Liver (tissue), 9 donors: ENCODE measurements around the gene MYO18B. TPM values are rescaled to one million over a fixed set of nuclear protein-coding genes. Genes with fewer than 3 reads are reported as not detected.

Experiments used
- DNase-seq: peaks from one replicate; pipeline ENCODE4 v3.0.0-alpha.2; 2017; ENCODE audit warnings: low spot score
- H3K27ac ChIP-seq, 2 donors: one replicate each; pipeline ENCODE4 v1.7.0; 2013; ENCODE audit warnings: inconsistent platforms in 2 of 2, low read length in 2 of 2, control low read depth in 1 of 2, low read depth in 1 of 2, mild to moderate bottlenecking in 1 of 2
- H3K27me3 ChIP-seq, 4 donors: one replicate each; pipeline versions ENCODE4 v1.6.1 to v1.7.0; 2013; ENCODE audit warnings: low read length in 3 of 4, inconsistent platforms in 1 of 4, mild to moderate bottlenecking in 1 of 4, moderate library complexity in 1 of 4; ENCODE audit not compliant: control insufficient read depth in 4 of 4, insufficient read depth in 4 of 4
- H3K36me3 ChIP-seq, 4 donors: one replicate each; pipeline versions ENCODE4 v1.6.1 to v1.7.0; 2013; ENCODE audit warnings: low read length in 3 of 4, mild to moderate bottlenecking in 3 of 4, low read depth in 1 of 4, moderate library complexity in 1 of 4; ENCODE audit not compliant: control insufficient read depth in 4 of 4, insufficient read depth in 3 of 4
- H3K4me1 ChIP-seq, 4 donors: one replicate each; pipeline versions ENCODE4 v1.6.1 to v1.7.0; 2013; ENCODE audit warnings: low read length in 3 of 4, mild to moderate bottlenecking in 3 of 4, moderate library complexity in 1 of 4; ENCODE audit not compliant: control insufficient read depth in 4 of 4, insufficient read depth in 4 of 4
- H3K4me3 ChIP-seq, 3 donors: one replicate each; pipeline versions ENCODE4 v1.6.1 to v1.7.0; 2013; ENCODE audit warnings: low read length in 3 of 3, control low read depth in 1 of 3, low read depth in 1 of 3, mild to moderate bottlenecking in 1 of 3
- H3K9ac ChIP-seq, 2 donors: one replicate each; pipeline ENCODE4 v1.7.0; 2013; ENCODE audit warnings: low read length in 2 of 2, mild to moderate bottlenecking in 2 of 2, moderate library complexity in 2 of 2, control low read depth in 1 of 2, low read depth in 1 of 2
- H3K9me3 ChIP-seq, 4 donors: one replicate each; pipeline versions ENCODE4 v1.6.1 to v1.7.0; 2013; ENCODE audit warnings: low read length in 3 of 4; ENCODE audit not compliant: control insufficient read depth in 4 of 4
- ATF3 ChIP-seq: IDR thresholded peaks from 2 replicates; pipeline ENCODE4 v1.6.1; 2016; ENCODE audit warnings: antibody characterized with exemption
- EGR1 ChIP-seq, 2 donors: IDR thresholded peaks; 2 replicates each; pipeline ENCODE4 v1.6.1; 2016 to 2018; ENCODE audit warnings: antibody characterized with exemption in 2 of 2, low read depth in 2 of 2
- FOXA2 ChIP-seq: IDR thresholded peaks from 2 replicates; pipeline ENCODE4 v1.6.1; 2016; ENCODE audit warnings: antibody characterized with exemption
- GABPA ChIP-seq, 2 donors: IDR thresholded peaks in 1 of 2; conservative IDR thresholded peaks in 1 of 2; 2 replicates each; pipeline ENCODE4 v1.6.1; 2016; ENCODE audit warnings: antibody characterized with exemption in 2 of 2, mild to moderate bottlenecking in 1 of 2, moderate library complexity in 1 of 2
- HNF4A ChIP-seq, 2 donors: conservative IDR thresholded peaks; 2 replicates each; pipeline ENCODE4 v1.6.1; 2016; ENCODE audit warnings: antibody characterized with exemption in 2 of 2, mild to moderate bottlenecking in 2 of 2
- HNF4G ChIP-seq: IDR thresholded peaks from 2 replicates; pipeline ENCODE4 v1.6.1; 2016; ENCODE audit warnings: antibody characterized with exemption
- JUND ChIP-seq, 2 donors: IDR thresholded peaks; 2 replicates each; pipeline ENCODE4 v1.6.1; 2016; ENCODE audit warnings: antibody characterized with exemption in 2 of 2
- MAX ChIP-seq: IDR thresholded peaks from 2 replicates; pipeline ENCODE4 v1.6.1; 2016; ENCODE audit warnings: antibody characterized with exemption
- NR2F2 ChIP-seq: IDR thresholded peaks from 2 replicates; pipeline ENCODE4 v1.6.1; 2016; ENCODE audit warnings: antibody characterized with exemption
- RAD21 ChIP-seq, 2 donors: IDR thresholded peaks; 2 replicates each; pipeline ENCODE4 v1.6.1; 2016; ENCODE audit warnings: antibody characterized with exemption in 2 of 2, mild to moderate bottlenecking in 2 of 2
- RXRA ChIP-seq, 2 donors: IDR thresholded peaks; 2 replicates each; pipeline ENCODE4 v1.6.1; 2017 to 2018; ENCODE audit warnings: antibody characterized with exemption in 2 of 2, mild to moderate bottlenecking in 1 of 2
- TAF1 ChIP-seq: conservative IDR thresholded peaks from 2 replicates; pipeline ENCODE4 v1.6.1; 2016; ENCODE audit warnings: antibody characterized with exemption, mild to moderate bottlenecking
- YY1 ChIP-seq: IDR thresholded peaks from 2 replicates; pipeline ENCODE4 v1.6.1; 2016; ENCODE audit warnings: antibody characterized with exemption, mild to moderate bottlenecking
- ZBTB33 ChIP-seq: IDR thresholded peaks from 2 replicates; pipeline ENCODE4 v1.6.1; 2016; ENCODE audit warnings: antibody characterized with exemption
- WGBS: extraction: QIAGEN DNeasy Blood & Tissue Kit; methylation state at CpG from one replicate; pipeline ENCODE4 v1.1.7; 2013; 5-methylcytosine and 5-hydroxymethylcytosine counted together
- polyA plus RNA-seq, 2 donors: library from polyadenylated mRNA; stranded (reverse) in 1 of 2; unstranded in 1 of 2; fragments of 200-250 nt in 1 of 2; fragments of >200 nt in 1 of 2; fragmentation: Nextera tagmentation in 1 of 2; extraction: Ambion mirVana in 1 of 2; gene quantifications; one replicate each; pipeline versions ENCODE4 v1.2.1 to v1.2.3, GENCODE V29; 2013 to 2015
- total RNA-seq, 2 donors: library from RNA; depleted of rRNA; stranded (reverse); fragments of >200 nt; gene quantifications; one replicate each; pipeline ENCODE4 v1.2.3, GENCODE V29; 2014
- TF ChIP-seq, protein P1 (sequence below): fragments of 150-350 bp; IDR thresholded peaks from 2 replicates; pipeline ENCODE4 v1.5.1; 2017; ENCODE audit warnings: improper control_type of control experiment, low read depth, low read length; ENCODE audit not compliant: missing input control
- donor health status: healthy.
- donor health status: healthy.
- donor health status: healthy.
- donor health status: healthy.
- donor health status: healthy.

Gene MYO18B
- total and polyA plus RNA-seq, 4 donors, result under 0.01 to 4.2 (median 0.02) TPM; not detected in 1

GRCh38 chr22:25838960-25839741, 97.2 kb downstream of the MYO18B start:
- Histone ChIP-seq H3K27ac (no peak overlapping the region), H3K9me3 (no peaks in the 10 kb centered on the region), H3K9ac (no peak overlapping the region), H3K4me1 (no peaks in the 10 kb centered on the region), H3K36me3 (no peaks in the 10 kb centered on the region), H3K4me3 (no peak overlapping the region), H3K27me3 (no peaks in the 10 kb centered on the region)
- DNase-seq, result no peak
- no peak for TF ChIP-seq RAD21 (IDR thresholded peaks at IDR 0.05)
- TF ChIP-seq TAF1, result no peak
- TF ChIP-seq ATF3, result no peak
- TF ChIP-seq FOXA2, result no peak
- TF ChIP-seq, protein P1, sequence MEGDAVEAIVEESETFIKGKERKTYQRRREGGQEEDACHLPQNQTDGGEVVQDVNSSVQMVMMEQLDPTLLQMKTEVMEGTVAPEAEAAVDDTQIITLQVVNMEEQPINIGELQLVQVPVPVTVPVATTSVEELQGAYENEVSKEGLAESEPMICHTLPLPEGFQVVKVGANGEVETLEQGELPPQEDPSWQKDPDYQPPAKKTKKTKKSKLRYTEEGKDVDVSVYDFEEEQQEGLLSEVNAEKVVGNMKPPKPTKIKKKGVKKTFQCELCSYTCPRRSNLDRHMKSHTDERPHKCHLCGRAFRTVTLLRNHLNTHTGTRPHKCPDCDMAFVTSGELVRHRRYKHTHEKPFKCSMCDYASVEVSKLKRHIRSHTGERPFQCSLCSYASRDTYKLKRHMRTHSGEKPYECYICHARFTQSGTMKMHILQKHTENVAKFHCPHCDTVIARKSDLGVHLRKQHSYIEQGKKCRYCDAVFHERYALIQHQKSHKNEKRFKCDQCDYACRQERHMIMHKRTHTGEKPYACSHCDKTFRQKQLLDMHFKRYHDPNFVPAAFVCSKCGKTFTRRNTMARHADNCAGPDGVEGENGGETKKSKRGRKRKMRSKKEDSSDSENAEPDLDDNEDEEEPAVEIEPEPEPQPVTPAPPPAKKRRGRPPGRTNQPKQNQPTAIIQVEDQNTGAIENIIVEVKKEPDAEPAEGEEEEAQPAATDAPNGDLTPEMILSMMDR, result no peak
- no peak for TF ChIP-seq HNF4A (conservative IDR thresholded peaks at IDR 0.05)
- no peak for TF ChIP-seq HNF4G
- TF ChIP-seq RXRA (IDR thresholded peaks at IDR 0.05), result no peak
- no peak for TF ChIP-seq GABPA (IDR thresholded peaks at IDR 0.05 in 1 of 2, conservative IDR thresholded peaks at IDR 0.05 in 1 of 2)
- 84% methylated on average over 12 of the region's 12 CpGs for WGBS

DNA sequence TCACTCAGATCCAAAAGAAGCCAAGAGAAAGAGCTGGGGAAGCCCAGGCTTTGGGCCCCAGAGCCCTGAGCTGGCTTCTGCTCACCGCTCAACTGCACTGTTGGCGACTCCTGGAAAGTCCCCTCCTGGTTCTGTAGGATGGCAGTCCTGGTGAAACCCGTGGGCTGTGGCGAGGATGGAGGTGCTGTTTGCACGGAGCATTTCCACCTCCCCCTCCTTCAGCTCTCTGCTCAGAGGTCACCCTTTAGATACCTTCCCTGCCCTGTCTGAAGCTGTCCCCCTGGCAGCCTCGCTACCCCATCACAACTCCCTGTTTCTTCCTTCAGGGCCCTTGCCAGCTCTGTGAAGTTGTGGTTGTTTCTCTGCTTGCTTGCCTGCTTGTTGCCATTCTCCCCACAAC, 97.8 kb downstream of the MYO18B start:
- TF ChIP-seq RAD21 (IDR thresholded peaks at IDR 0.05) (no peak), FOXA2 (no peak), NR2F2 (no peak)
- Histone ChIP-seq H3K4me1 (no peaks in the 10 kb centered on the region), H3K27ac (no peak overlapping the region), H3K36me3 (no peaks in the 10 kb centered on the region), H3K4me3 (no peak overlapping the region), H3K9me3 (no peaks in the 10 kb centered on the region), H3K9ac (no peak overlapping the region), H3K27me3 (no peaks in the 10 kb centered on the region)
- WGBS, result 69% methylated on average over 6 of the region's 6 CpGs
- no peak for DNase-seq

DNA sequence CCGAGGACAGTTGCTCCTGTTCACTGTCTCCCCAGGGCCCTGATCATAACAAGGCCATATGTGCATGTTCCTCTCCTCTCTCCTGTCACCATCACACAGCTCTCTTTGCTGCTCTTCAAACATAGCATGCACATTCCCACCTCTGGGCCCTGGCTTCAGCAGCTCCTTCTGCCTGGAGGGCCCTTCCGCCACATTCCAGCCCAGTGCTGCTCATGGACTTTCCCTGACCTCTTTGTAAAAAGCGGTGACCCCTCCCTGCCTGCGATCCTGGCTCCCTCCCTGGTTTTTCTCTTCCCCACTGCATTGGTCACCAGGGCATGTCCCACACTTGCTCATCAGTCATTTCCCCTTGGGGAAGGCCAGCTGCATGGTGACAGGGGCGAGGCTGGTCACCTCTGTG, 98.2 kb downstream of the MYO18B start:
- Histone ChIP-seq H3K4me1 (no peaks in the 10 kb centered on the region), H3K27me3 (no peaks in the 10 kb centered on the region), H3K4me3 (no peak overlapping the region), H3K9me3 (no peaks in the 10 kb centered on the region), H3K27ac (no peak overlapping the region), H3K36me3 (no peaks in the 10 kb centered on the region), H3K9ac (no peak overlapping the region)
- 70% methylated on average over 5 of the region's 5 CpGs for WGBS
- peak; percentile 24 for DNase-seq
- no peak for TF ChIP-seq MAX

DNA sequence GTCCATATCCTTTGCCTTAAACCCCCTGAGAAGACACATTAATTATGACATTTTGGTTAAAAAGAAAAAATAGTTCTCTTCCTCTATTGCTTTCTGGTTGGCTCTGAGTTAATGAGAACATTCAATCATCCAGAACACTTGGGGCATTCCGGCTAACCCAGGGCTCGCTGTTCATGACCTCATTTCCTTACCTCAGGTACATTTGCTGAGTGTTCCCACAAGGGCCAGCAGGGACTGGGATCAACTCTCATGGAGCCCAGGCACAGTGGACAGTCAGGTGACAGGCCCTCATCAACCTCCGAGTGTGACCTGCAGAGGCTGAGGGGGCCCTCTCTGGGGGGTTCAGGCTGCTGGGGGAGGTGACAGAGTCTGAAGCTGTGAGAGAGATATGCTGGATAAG, 98.9 kb downstream of the MYO18B start:
- 60% methylated on average over 3 of the region's 3 CpGs for WGBS
- H3K9ac ChIP-seq, result no peak overlapping the region
- H3K9me3 ChIP-seq, result no peaks in the 10 kb centered on the region
- peaks cover 0 to 3% (median 0%) of the 10 kb centered on the region in 4 donors for H3K27me3 ChIP-seq
- H3K36me3 ChIP-seq, result no peaks in the 10 kb centered on the region
- no peak overlapping the region for H3K27ac ChIP-seq
- no peaks in the 10 kb centered on the region for H3K4me1 ChIP-seq
- TF ChIP-seq YY1, result no peak
- TF ChIP-seq RAD21 (IDR thresholded peaks at IDR 0.05), result no peak
- TF ChIP-seq EGR1 (IDR thresholded peaks at IDR 0.05; ENCODE audit: low read depth in 2 of 2), result no peak
- no peak for TF ChIP-seq ATF3
- no peak for TF ChIP-seq JUND (IDR thresholded peaks at IDR 0.05)
- no peak for TF ChIP-seq RXRA (IDR thresholded peaks at IDR 0.05)
- TF ChIP-seq, protein P1, result no peak
- TF ChIP-seq ZBTB33, result no peak
- TF ChIP-seq NR2F2, result no peak
- DNase-seq, result peak; percentile 24
- no peak overlapping the region for H3K4me3 ChIP-seq
